DMS153 (cell line): ENCODE results near the gene PAM16.
A peak's percentile ranks its signal among the peaks of the same experiment; 100 is the strongest.
"Not testable (repeated sequence)": the region's sequence is repeated elsewhere in the genome, so short reads cannot be mapped to it uniquely, and the experiment has no call there.

Experiments used
- DNase-seq: peaks from one replicate; lab custom pipeline; 2025; lab: John Stamatoyannopoulos, UW

PAM16 gene

GRCh38 chr16:4350787-4351659, at the start of gene PAM16:
TSS of gene PAM16 (minus strand) at chr16:4351321. CDS start at chr16:4351234, 87 bp downstream.
- DNase-seq, result peak; percentile 92

GRCh38 chr16:4399001-4399730, 48.0 kb upstream of the PAM16 start:
- no peak for DNase-seq

GRCh38 chr16:4395055-4395726, 44.1 kb upstream of the PAM16 start:
- DNase-seq, result no peak

DNA sequence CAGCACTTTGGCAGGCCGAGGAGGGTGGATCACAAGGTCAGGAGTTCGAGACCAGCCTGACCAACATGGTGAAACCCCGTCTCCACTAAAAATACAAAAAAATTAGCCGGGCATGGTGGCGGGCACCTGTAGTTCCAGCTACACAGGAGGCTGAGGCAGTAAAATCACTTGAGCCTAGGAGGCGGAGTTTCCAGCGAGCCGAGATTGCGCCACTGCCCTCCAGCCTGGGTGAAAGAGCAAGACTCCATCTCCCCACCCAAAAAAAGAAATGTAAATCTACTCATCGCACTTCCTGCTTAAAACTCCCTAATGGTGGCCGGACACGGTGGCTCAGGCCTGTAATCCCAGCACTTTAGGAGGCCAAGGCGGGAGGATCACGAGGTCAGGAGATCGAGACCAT, 42.7 kb upstream of the PAM16 start:
- DNase-seq, result not testable (repeated sequence)

DNA sequence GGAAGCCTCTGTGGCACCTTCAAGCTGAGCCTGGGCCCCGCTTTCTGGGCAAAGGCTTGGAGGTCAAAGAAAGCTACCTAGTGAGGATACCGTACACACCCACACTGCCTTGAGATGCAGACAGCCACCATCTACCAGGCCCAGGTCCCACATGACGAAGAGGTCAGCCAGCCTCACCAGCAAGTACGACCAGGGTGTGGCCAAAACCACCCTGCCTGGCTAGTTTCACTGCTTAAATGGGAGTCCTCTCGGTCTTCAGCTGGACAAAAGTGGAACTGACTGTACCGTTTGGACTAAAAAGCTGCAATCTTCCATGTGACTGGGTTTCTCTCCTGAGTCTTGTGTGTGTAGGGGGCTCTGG, 42.1 kb upstream of the PAM16 start:
- DNase-seq, result no peak

DNA sequence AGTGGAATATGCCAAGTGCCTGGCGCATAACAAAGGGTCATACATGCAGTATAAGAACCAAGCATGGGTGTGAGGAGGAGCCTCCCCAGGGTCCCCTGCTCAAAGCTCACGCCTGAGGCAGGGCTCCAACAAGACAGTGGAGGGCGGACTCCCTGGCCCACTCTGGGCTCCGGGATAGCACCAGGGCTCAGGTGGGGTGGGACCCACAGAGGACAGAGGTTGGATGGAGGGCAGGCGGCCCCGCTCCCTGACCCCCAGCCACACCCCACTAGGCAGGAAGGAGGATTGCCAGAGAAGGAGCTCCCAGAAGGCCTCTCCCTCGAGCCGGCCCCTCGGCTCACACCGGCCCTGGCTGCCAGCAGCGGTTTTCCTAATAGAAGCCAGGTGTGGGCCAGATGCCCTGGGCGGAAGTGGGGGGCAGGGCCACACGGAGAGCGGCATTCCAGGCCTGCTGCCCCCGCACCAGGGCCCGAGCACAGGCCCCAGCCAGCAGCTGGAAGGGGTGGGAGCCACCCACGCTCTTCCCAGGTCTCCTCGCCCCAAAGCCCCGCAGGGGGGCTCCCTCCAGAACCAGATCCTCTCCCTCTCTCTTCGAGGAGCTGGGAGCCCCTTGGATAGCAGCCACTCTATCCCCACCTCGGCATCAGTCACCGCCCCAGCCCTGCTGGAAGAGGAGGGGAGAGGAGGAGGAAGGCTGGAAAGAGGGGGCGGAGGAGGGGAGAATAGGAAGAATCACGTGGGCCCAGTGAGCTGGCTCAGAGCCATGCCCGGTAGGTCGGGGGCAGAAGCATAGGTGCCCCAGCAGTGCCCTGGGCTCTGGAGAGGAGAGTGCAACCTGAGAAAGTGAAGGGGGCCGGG, 41.5 kb upstream of the PAM16 start:
- no peak for DNase-seq

DNA sequence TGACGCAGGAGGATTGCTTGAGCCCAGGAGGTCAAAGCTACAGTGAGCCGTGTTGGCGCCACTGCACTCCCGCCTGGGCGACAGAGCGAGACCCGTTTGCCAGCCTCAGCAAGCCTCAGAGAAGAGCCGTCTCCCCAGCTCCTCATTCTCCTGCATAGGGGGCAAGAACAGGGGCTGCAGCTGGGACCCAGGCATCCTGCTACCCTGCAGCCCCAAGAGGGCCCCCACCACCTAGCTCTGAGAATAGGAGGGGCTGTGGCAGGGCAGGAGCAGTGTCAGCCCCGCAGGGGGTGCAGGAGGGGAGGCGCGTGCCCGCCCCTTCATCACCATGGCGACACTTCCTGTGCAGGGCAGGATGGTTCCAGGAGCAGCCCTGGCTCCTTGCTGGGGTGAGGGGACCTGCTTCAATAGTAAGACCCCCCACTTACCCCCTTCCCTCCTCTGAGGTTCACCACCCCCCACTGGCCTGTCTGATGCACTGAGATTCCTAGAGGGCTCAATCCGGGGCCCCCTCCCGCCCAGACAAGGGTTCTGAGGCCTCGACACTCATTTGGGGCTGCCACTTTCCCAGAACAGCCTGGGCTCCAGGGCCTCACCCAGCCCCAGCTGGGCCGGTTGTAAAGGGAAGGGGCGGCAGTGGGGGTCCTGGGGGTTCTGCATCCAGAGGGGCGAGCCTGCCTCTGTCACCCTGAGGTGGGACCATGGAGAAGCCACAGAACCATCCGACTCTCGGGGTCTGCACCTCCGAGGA, 40.7 kb upstream of the PAM16 start:
- no peak for DNase-seq

GRCh38 chr16:4390266-4391260, 39.4 kb upstream of the PAM16 start:
- no peak for DNase-seq

DNA sequence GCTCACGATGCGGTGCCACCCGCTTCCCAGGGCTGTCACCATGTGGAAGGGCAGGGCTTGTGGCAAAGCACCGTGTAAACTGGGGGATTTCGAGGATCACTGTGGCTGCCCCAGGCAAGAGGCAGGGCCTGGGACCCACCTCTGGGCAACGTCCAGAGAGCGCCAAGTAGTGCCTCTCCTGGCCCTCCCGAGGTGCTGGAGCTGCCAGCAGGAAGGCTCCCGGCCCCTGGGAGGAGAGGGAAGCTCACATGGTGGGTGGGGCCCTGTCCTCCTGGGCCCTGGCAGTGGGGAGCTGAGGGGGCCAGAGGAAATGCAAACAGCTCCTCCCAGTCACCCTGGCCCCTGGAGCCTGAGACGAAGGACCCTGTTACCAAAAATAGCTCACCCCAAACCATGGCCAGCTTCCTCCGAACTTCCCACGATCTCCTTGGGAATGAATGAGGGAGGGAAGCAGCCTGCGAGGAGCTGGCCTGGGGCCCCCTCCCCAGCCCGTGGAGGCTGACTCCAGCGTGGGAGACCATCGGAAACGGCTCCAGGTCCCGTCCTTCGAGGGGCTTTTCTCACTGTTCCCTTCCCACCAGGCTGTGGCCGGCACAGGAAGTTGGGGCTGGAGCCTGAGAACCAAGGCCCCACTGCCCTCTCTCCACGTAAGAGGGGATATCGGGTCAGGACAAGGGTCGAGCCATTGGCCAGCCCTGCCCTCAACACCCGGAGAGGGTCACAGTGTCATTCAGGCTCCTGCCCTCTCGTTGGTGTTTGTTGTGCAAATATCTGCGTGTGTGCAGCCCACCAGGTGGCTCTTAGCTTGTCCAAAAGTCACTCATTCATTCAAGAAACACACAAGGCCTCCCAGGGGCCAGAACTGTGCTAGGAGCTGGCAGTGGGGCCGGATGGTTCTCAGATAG, 38.2 kb upstream of the PAM16 start:
- DNase-seq, result no peak

- DNase-seq, result no peak
Measured at GRCh38 chr16:4388271-4389021, 37.3 kb upstream of the PAM16 start.

- no peak for DNase-seq
Measured at GRCh38 chr16:4387781-4388180, 36.7 kb upstream of the PAM16 start.

DNA sequence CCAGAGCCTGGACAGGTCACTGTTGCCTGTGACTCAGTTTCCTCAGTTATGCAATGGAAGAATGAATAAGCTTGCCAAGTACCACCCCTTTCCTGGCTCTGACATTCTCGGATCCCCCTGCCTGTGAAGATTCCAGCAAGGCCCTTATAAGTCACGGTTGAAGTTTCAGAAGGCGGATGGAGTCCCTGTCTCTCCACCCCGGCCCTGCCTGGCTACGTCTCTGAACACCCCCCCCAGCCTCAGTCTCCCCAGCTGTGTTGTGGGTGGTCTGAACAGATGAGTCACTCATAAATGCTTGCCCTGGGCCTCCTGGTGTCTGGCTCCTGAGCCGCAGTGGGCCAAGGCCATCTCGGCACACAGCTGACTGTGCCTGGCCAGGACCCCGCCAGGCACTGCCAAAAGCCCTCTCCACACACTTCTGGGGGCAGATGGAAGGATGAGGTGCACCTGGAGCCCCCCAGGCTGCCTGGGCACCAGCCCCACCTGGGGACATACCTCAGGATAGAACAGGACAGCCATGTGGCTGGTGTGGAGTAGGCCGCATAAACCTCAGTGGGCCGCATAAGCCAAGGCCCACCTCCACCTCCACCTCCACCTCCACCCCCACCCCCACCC, 35.9 kb upstream of the PAM16 start:
- DNase-seq, result no peak

- DNase-seq, result no peak
Measured at GRCh38 chr16:4386451-4386805, 35.3 kb upstream of the PAM16 start.

DNA sequence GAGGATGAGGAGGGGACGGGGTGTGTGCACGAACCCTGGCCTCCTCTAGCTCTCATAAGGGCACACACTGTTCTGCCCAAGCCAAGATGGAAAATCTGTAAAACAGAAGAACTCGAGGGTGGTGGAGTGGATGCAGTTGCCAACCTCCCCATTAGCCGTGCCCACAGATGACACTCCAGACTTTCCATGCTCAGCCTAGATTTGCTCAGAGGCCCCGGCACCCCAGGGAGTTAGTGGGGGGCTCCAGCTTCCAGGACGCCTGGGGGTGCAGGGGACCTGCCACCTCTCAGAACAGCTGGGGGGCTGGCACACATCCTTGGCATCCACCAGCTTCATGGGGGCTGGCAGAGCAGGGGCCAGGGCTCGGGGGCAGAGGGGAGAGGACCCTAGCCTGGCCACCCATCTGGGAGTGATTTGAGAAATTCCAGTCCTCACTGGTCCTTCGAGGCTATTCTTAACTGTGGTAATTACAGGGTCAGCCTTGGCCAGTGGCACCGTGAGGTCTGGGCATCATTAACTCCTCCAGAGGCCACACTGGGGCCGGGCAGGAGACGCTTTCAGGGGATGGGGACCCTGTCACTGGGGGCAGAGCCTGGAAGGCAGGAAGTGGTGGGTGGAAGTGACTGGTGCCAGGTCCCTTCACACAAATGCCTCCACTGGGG, 34.8 kb upstream of the PAM16 start:
- no peak for DNase-seq

DNA sequence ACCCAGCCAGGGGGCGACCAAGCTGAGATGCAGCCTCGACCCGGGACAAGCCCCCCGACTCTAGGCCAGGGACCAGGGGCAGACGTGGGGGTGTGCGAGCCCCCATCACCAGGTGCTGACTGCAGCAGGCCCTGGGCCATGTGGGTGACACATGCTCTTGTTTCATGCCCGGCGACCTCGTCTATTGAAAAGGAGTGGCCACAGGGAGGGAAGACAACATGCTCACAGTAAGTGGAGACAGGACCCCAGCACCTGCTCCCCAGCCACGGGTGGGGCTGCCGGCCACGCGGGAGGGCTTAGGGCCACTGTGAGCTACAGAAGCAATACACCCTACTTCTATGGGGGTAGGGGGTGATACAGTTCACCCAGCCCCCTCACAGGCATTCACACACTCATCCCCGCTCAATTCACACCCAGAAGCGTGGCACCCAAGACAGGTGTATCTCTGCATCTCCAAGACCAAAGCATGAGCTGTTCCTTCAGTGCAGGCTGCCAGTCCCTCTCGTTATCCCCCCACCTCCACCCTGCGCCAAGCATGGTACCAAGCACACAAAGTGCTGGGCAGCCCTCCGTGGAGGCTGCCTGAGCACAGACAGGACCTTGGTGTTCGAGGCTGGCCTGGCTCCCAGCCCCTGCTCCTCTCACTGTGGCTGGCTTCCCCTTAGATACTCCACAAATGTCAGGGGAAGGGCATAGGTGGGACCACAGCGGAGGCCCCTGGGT, 34.1 kb upstream of the PAM16 start:
- no peak for DNase-seq

DNA sequence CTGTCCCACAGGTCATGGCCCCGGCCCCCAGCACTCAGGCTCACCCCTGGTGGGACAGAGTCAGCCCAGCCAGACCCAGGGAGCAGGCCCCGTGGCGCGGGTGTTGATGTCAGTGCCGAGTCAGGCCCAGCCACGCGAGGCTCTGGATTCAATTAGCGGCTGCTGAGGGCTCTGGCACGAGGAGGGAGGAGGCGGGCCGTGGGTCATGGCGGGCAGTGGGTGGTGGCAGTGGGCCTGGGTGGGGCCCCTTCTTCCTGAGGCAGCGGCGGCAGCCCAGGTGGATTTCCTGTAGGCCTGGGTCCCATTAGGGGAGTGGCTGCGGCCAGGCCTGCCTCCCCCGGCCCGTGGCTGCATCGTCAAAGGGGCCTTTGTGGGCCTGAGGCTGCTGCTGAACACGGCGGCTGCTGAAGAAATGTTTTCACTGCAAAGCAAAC, 33.4 kb upstream of the PAM16 start:
- DNase-seq, result no peak
